Erythroblast (primary cell): ENCODE results near the gene SRGAP2C.
"Not testable (repeated sequence)": the region's sequence is repeated elsewhere in the genome, so short reads cannot be mapped to it uniquely, and the experiment has no call there.

Source experiments
- GATA1 ChIP-seq: IDR thresholded peaks from 2 replicates; pipeline ENCODE4 v1.6.1; 2011; ENCODE audit warnings: low read depth, mild to moderate bottlenecking, control low read depth, low read length, moderate library complexity
- POLR2A ChIP-seq: IDR thresholded peaks from 2 replicates; pipeline ENCODE4 v1.6.1; 2011; ENCODE audit warnings: mild to moderate bottlenecking, low read length

- TF ChIP-seq POLR2A, GATA1: not testable (repeated sequence)
Measured at GRCh38 chr1:121348115-121348514, 163.3 kb downstream of the SRGAP2C start.
